ENCODE results near the gene PLXNA3.

DNA sequence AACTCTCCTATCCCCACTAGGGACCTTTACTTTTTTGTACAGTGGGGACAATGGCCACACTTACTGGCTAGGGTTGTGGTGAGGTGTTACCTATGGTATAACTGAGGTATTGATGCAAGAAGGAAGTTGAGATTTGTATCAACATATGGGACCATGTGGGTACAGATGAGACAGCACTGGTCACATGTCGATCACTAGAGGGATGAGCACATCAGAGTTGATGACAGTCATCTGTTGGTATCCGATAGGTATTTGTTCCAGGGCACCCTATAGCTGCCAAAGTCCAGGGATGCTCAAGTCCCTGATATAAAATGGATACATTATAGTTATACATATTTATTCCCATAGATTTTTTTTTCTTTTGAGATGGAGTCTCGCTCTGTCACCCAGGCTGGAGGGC lies 44.9 kb downstream of the PLXNA3 start:
- TF ChIP-seq POLR2A (IDR thresholded peaks at IDR 0.05) (no peak), CTCF (IDR thresholded peaks at IDR 0.05) (no peak), POLR2AphosphoS5 (IDR thresholded peaks at IDR 0.05) (no peak)
